ENCODE data around the gene PRIMPOL.
A peak's percentile ranks its signal among the peaks of the same experiment; 100 is the strongest.
"Not testable (repeated sequence)": the region's sequence is repeated elsewhere in the genome, so short reads cannot be mapped to it uniquely, and the experiment has no call there.

Gene PRIMPOL

DNA sequence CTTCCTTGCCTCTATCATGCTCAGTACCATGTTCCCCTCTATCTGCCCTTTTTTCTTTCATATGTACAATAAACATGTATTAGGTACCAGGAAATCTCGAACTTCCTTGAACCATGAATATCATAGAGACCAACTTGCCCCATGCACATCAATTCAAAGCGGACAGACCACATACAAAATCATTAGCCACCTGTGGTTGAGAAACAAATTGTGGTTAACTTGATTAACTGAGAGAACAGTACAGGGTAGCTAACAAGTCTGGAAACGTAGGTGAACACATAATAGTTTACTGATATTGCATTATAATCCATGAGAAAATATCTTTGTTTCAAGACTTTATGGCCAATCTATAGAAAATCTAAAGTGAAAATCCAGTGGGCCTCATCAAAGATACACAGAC is 8.5 kb upstream of the PRIMPOL start:
- no peak for DNase-seq

DNA sequence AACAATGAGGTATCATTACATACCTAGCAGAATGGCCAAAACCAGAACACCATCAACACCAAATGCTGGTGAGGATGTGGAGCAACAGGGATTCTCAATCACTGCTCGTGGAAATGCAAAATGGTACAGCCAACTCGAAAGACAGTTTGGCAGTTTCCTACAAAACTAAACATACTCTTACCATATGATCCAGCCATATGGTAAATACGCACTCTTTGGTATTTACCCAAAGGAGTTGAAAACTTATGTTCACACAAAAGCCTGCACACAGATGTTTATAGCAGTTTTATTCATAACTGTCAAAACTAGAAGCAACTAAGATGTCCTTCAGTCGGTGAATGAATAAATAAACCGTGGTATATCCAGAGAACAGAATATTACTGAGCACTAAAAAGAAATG is 8.1 kb upstream of the PRIMPOL start:
- no peak for DNase-seq

DNA sequence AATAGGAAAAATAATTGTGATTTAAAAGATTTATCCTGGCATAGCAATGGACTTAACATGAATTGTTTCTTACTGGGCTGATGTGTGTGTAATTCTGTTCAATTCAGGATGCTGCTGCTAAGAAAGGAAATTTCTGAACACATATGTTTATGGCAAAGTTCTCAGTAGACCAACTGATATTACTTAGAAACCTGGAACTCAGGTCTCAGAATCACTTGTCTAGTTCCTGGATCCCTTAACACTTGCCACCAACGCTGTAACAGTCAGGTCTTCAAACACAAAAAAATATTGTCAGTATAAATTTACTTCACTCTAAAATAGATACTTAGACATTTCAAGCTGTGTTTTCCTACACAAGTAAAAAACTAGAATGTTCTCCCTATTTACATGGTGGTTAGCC is 5.8 kb upstream of the PRIMPOL start:
- no peak for DNase-seq

DNA sequence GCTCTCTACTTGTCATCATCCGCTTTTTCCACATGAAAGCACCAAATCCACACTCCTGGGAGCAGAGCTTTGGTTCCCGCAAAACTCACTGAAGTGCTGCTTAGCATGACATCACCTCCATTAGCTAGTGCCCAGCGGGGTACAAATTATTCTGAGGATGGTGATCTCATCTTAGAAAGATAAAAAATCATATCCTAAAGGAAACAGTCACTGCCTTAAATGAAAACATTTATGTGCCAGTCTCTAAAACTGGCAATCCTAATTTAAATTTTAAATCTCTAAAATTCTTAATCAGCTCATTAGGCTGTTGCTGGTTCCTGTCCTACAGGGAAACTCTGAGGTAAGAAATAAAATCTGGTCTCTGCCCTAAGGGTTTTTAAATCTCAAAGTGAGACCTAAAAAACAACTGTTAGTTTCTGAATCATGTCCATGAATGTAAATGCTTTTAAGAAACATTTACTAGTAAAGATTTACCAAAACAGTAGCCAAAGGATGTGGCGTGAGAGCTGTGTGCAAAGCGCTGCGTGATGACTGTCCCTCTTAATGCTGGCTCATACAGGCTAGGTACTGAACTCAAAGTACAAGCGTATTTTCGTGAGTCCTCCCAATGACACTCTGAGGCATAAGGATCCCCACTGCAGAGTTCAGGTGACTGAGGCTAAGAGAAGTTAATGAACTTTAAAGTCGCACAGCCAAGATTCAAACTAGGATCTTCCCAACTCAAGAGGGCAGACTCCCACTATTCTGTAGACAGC is 4.8 kb upstream of the PRIMPOL start:
- no peak for DNase-seq

DNA sequence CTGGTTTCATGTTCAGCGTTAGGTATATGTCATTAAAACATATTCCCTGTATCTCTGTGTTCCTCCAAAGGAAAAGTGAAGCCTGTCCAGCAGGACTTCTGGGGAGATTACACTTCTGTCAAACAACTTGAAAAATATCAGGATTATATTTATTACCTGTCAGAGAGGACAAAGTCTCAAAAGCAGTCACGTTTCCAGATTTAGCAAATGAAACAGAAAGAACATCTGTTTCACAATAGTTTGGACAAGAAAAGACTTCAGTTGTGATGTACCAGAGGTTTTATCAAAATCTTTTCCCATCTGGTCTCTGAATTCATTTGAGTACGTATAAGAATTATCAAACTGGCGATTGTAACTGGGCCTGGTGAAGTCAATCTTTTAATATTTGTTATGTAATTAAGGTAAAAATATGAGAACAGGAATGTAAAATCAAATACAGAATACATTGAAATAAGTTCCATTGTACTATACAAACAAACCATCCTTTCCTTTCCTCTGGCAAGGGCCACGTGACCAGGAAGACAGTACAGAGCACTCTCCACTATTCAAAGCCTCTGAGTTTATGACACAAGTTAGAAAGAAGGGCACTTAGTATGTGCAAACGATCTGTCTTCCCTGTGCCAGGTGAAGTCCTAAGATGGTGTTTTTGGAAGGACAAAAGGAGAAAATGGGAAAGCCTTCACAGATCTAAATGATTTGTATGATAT is 3.5 kb upstream of the PRIMPOL start:
- no peak for DNase-seq

DNA sequence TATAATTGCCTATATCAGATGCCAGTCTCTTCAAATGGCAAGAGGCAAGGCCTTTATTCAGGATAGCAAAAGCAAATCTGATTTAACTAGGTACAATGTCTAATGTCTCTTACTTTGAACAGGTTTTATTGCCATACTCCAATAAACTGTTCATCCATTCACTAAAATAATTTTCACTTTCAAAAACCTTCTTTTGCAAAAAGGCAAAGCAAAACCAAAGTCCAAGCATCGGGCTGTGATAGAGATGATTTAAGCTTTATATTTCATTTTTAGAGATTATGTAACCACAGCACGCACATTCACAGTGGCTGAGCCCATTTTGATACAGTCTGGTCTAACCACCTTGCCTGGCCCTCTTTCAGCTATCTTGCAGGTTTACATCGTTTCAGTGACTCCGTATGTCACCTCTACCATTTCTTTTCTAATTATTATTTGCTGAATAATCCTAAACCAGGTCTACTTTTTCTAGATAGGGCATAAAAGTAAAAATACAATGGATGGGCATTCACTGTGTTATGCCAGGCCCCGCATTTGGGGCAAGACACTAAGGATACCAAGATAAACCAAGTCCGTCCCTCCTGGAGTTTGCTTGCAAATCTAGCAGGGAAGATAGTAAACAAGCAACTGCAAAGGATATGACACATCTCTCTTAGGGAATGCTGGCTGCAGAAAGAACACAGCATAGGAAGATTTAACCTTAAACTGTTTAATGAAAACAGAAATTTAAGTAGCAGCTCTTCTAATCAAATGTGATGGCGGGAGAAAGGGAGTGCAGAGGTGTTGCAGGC is 2.1 kb upstream of the PRIMPOL start:
- DNase-seq = no peak

DNA sequence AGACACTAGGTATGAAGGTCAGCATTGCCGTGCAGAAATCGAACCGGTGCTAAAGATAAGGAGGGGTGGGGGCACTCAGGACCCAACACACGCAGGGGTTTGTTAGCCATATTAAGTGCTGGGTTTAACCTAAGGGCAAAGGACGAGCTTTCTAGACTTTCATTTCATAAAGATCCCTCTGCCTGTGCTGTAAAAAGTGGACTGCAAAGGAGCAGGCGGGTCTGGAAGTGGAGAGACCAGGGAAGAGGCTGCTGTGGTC is 1.6 kb upstream of the PRIMPOL start:
- no peak for DNase-seq

DNA sequence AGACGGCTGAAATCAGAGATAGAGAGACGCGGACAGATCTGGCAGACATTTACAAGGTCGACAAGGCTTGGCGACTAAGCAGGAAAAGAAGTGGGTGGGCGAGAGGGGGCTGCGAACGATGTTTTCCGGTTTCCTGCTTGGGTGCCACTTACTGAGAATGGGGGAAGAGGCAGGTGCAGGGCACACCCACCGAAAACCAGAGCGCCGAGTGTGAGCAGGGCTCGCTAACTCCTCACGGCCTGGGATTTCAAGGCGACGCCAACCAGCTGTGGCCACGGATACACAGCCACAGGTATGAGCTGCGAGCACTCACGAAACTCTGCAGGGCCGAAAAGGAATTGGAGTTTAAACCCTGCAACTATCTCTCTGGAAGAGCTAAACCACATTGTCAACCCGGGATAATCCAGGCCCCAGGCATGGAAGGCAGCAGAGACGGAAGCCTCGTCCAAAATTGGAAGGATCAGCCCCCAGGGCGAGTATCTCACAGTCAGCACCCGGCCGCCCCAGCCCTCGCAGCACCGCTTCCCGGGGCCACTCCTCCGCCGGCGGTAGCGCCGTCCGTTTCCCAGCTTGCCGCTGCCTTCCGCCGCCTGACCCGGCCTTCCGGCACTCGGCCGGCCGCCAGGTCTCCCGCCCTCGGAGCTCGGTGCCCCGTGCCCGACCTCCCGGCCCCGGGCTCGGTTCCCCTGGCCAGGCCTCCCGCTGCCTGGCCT is 1.1 kb upstream of the PRIMPOL start:
- DNase-seq = peak; percentile 47 to 57

DNA sequence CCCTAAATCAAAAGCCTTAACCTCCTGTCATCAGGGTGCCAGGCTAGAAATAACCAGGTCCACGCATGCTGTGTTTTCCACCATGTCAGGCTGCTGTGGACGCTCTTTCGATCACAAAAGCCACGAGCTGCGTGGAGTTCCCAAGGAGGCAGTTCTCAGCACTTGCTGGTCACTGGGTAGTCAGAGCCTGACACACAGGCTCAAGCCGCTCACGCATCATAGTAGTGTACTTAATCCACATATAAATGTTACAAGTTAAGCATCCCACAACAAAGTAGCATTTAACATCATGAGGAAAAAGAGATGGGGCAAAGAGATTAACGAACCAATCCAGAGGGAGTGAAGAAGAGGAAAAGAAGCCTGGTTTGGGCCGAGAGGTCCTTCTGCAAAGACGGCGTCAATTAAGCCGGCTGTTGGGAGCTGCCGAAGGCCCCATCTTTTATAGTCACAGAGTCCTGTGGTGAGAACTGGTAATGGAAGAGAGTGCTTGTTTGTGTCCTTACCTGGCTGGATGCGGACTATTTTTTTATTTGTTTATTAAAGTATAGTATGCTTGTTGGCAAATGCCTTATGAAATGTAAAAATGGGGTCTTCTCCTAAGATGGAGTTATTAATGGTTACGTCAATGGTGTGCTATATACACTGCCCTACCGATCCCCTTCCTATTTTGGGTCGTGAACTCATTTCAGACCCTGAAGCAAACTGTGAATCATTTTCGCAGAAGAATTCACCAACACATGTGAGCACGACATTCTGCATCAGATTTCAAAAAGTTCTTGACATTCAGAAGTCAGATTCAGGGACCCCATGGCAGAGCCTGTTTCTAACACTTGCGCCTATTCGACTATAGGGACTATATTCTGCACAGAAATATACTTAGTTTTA is 675 bp downstream of the PRIMPOL start:
- DNase-seq = peak in 1 of 2 donors; percentile 40

DNA sequence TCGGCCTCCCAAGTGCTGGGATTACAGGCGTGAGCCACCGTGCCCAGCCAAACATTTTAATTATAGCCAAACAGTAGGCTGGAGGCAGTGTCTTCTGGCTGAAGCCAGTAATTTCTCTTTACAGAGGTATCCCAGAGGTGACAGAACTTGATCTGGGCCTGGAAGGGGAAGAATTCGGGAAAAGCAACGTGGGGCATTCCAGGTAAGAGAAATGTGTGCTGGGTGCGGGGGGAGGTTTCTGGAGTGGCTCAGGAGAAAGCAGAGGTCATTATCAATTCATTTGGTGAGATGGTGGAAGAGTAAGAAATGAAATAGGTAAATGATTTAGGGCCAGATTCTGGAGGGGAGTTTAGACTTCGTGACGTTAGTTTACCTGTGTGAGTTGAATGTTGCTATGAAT is 2.4 kb downstream of the PRIMPOL start:
- DNase-seq = no peak

DNA sequence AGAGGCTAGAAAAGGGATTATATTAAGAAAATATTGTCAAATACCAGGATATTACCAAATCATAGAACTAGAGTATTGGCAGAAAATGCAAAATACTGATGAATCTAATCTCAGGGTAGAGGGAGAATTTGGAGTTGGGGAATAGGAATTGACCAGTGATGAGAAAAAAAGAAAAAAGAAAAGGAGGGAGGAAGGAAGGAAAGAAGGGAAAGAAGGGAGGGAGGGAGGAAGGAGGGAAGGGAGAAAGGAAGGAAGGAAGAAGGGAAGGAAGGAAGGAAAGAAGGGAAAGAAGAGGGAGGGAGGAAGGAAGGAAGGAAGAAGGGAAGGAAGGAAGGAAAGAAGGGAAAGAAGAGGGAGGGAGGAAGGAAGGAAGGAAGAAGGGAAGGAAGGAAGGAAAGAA is 3.1 kb downstream of the PRIMPOL start:
- DNase-seq = not testable (repeated sequence)

DNA sequence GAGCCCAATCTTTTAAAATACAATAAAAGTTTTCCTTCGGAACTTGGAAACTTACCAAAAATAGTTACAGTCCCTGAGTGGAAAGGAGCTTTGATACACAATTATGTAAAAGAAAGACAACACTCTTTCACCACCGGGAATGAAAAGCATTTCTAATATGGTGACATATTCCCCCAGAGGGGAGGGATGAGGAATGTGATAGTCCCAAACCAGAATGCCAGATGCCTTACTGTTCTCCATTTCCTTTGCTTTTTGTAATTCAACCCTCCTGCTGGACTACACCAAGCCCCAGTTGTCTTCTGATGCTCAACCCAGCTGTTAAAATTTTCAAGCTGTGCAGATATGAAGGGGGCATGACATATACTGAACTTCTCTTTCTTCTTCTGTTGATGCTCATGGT is 4.1 kb downstream of the PRIMPOL start:
- DNase-seq = no peak

DNA sequence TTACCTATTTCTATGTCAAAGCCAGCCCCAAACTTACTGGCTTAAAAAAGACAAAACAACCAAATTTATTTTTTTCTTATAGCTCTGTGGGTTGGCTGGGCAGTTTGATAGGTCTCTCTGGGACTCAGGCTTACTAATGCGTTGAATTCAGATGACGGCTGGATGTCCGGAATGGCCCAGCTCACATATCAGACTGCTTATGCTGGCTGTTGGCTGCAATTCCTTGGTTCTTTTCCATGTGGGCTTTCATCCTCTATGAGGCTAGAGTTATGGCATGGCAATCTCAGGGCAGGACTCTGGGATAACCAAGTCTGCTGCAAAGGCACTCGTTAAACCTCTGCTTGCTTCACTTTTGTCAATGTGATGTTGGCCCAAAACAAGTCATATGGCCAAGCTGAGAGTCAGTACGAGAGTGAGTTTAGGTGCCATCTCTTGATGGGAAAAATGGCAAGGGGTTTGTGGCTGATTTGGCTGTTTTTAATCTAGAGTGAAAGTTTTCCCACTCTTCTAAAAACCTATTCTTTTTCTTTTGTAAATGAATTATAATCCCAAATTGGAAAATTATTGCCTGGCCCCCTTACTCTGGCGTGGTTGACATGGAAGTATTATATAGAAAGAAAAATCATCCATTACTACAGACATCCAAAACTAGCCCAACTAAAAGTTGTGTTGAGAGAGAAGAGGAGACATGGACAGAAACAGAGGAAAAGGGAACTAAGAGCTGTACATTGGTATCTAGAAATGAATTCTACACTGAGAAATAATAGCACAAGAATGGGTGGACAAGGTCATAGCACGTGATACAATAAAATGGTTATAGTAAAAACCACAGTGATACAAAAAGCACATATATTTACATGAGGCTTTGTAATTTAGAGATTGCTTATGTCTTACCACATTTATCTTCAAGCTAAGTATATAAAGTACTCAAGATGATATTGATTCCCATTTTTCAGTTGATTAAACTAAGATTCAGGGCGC is 6.6 kb downstream of the PRIMPOL start:
- DNase-seq = no peak

DNA sequence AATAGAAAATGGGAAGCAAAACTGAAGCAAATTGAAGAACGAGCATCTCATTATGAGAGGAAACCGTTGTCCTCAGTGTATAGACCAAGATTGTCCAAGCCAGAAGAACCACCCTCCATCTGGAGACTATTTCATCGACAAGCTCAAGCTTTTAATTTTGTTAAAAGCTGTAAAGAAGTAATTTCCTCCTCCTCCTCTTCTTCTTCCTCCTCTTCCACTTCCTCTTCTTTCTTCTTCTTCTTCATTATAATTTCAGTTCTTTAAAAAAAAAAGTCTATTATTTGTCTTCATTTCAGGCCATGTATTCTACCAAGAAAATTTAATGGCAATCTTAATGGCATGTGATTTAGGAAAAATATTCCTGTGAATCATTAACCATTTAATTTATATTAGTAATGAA is 7.6 kb downstream of the PRIMPOL start:
- DNase-seq = no peak

DNA sequence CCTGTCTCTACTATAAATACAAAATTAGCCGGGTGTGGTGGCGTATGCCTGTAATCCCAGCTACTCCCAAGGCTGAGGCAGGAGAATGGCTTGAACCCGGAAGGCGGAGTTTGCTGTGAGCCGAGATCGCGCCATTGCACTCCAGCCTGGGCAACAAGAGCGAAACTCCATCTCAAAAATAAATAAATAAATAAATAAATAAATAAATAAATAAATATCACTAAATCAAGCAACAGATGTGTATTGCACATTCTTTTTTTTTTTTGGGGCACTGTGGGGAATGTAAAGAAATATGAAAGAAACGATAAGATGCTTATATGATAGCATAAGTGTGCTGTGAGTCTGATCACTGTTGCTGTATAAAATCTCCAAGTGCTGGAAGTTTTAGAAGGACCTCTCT is 8.3 kb downstream of the PRIMPOL start:
- DNase-seq = not testable (repeated sequence)

DNA sequence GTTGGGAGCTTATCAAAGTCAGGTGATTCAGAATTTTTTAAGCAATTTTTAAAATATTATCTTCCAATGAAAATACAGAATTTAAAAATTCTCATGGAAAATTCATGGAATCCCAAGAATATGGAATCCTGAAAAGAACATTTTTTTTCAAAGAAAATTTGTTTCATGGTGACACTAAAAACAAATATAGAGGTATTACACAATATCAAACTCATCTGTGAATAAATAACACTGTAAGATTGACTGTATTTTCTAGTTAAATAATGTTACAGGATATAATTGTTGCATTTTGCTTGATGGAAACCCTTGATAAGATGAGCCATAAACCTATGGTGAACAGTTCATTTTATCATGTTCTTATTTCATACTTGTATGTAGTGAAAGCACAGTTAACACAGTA is 11.4 kb downstream of the PRIMPOL start:
- no peak for DNase-seq

DNA sequence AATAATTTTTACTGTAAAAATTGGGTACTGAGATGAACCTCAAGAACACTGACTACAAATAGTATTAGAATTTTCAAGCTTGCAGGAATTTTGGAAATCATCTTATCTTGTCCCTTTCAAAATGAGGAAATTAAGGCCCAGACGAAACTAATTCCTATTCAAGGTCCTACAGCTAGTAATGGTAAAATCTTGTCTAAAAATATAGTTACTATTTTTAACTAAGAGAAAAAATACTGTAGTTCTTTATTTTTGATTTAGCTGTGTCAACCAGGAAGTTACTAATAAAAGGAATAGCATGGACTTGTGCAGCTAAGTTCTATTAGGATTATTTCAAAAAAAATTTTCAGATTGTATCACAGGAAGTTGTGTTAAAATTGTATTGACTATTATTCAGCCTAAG is 12.7 kb downstream of the PRIMPOL start:
- DNase-seq = no peak

DNA sequence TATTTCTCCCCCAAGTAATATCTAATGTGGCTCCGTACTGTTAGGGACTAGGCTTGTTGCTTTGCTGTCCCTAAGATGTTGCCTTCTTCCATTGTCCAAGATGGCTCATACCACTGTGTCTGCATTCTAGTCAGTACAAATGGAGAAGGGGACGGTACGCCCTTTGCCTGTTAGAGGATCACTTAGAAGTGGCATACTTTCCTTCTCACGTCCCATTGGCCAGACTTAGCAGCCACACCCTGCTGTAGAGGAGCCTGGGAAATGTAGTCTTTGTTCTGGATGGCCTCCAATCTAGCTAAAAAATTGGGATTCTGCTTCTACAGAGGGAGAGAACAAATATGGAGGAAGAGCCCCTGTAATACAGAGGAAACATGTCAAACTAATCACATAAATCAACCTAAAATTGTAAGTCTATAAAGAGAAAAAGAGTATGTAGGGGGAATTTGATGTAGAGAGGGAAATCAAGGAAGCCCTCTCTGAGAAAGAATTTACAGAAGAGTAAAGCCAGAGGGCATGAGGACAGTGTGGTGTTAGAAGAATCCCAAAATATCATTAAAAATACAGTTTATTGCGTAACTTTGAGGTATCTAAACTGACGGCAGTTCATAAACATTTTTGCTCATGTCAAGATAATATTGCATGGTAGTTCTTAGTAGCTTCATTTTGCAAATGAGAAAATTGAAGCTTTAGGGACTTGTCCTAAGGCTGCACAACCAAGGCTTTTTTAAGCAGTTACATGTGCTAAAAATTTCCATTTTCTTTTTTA is 15.1 kb downstream of the PRIMPOL start:
- no peak for DNase-seq

DNA sequence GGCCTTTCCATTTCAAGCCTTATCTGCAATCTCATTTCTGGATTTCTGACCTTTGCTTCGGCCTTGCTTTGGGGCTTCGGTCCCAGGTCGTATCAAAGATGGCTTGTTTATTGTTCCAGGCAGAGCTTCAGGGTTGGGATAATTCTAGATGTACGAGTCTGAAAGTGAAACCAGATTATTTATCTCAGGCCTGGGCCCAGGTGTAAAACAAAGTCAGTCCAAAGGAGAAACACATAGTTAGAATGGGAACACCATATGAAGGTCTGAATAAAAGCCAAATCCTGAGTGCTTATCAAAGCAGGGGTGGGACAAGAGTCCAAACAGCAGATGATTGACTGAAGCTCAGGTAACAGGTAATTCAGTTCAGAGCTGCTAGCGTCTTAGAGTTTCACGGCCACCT is 17.1 kb downstream of the PRIMPOL start:
- DNase-seq = no peak

DNA sequence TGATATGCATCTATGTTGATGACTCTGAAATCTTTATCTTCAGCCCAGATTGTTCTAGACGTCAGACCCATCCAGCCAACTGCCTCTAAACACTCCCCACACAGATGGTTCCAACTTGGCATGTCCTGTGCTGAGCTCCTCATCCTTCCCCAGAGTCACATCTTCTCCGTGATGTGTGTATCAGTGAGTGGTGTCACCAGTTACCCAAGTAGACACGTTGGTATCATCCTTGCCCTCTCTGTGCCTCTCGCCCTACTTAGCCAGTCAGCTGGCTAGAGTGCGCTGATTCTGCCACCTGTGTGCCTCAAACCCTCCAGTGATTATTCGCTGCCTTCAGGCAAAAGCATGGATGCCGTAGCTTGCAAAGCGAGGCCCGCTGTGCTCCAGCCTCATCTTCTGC is 18.6 kb downstream of the PRIMPOL start:
- DNase-seq = no peak

Data from stimulated activated CD4-positive, alpha-beta T cell treated with anti-CD3 and anti-CD28 coated beads, Interleukin-2, amount 100 ng/mL, for 24 hours (primary cell).